GM13977 (cell line): Measurements from ENCODE around the gene HPSE2.
"Not testable (repeated sequence)": the region's sequence is repeated elsewhere in the genome, so short reads cannot be mapped to it uniquely, and the experiment has no call there.

Source experiments
- DNase-seq: peaks from one replicate; pipeline ENCODE4 v3.0.0; 2012; ENCODE audit warnings: low spot score
- CTCF ChIP-seq: IDR thresholded peaks from 2 replicates; pipeline ENCODE4 v1.5.1; 2012; ENCODE audit warnings: mild to moderate bottlenecking, control low read depth; ENCODE audit not compliant: insufficient read depth; ENCODE audit errors: extremely low read depth, missing control alignments
- in situ Hi-C: fragments of 300-500 bp; cut with MboI; formaldehyde crosslinking; loops from one replicate; pipeline ENCODE4 v1.12.0; 2022; ENCODE audit warnings: low sequenced_read_pairs, low pct_unique_long_range_greater_than_20kb, mixed read lengths, inconsistent platforms; ENCODE audit not compliant: unreplicated experiment

Gene HPSE2

GRCh38 chr10:99170116-99170675 is 65.5 kb downstream of the HPSE2 start:
- in situ Hi-C loops: no loop called here
- no peak for DNase-seq
- no peak for TF ChIP-seq CTCF

DNA sequence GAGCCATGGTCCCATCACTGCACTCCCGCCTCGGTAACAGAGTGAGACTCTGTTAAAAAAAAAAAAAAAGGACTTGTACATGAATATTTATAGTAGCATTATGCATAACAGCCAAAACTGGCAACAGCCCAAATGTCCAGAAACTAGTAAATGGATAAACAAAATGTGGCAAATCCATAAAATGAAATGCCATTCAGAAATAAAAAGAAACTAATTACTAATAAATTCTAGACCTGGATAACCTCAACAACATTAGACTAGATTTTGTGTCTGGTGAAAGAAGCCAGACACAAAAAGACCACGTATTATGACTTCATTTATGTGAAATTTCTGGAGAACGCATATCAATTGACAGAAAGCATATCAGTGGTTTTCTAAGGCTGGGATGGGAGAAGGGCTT is 74.5 kb downstream of the HPSE2 start:
- in situ Hi-C loops: no loop called here
- no peak for DNase-seq
- TF ChIP-seq CTCF: no peak

DNA sequence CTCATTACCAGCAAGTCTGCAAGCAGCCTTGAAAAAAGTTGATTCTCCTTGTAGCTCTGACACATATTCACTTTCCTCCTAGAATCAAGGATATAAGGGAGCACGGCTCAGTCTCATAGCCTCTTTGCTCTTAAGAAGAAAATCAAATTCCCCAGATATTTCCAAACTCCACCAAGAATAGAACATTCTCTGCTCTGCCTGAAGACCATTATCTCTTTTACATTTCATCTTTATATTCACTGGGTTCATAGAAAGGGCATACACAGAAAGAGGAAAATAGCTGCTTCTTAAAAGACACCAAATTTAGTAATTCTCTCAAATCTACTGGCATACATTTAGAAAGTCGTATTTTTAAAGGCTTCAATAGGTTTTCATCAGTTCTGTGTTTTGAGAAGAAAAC is 92.0 kb downstream of the HPSE2 start:
- DNase-seq: no peak
- in situ Hi-C loops: no loop called here
- TF ChIP-seq CTCF: no peak

- no peak for DNase-seq
- no peak for TF ChIP-seq CTCF
- in situ Hi-C loops: no loop called here
Observed at GRCh38 chr10:99143011-99143410, 92.6 kb downstream of the HPSE2 start.

GRCh38 chr10:99132897-99133296 is 102.8 kb downstream of the HPSE2 start:
- in situ Hi-C loops, DNase-seq: not testable (repeated sequence)

- in situ Hi-C loops: no loop called here
- TF ChIP-seq CTCF: no peak
- DNase-seq: no peak
Observed at GRCh38 chr10:99125879-99126278, 109.8 kb downstream of the HPSE2 start.

DNA sequence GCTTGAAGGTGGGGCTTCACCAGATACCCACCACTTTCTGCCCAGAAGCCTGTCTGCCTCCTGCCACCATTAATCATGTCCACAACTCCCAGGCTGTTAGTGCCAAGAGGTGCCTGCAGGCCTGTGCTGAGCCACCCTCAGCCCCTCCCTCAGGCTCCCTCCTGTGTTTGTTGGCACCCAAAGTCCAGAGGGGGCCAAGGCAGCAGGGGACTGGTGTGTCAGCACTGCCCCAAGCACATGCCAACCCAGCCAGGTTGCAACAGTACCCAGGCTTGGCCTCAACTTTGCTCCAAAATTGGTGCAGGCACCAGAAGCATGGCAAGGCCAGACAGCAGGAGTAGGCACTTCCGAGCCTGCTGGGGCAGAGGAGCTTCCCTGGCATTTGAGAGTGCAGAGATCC is 111.3 kb downstream of the HPSE2 start:
- no peak for TF ChIP-seq CTCF
- no peak for DNase-seq
- in situ Hi-C loops: no loop called here
